HG03097 (cell line): ENCODE data around the gene TMEM259.

Source experiments
- ATAC-seq: cut with Tn5 transposase; IDR thresholded peaks from one replicate; pipeline ENCODE4 v1.9.1; 2021; ENCODE audit not compliant: unreplicated experiment, low FRiP score

Gene TMEM259

GRCh38 chr19:964761-965694, 55.9 kb downstream of the TMEM259 start:
- no peak for ATAC-seq

GRCh38 chr19:964116-964520, 56.8 kb downstream of the TMEM259 start:
- ATAC-seq, result no peak

DNA sequence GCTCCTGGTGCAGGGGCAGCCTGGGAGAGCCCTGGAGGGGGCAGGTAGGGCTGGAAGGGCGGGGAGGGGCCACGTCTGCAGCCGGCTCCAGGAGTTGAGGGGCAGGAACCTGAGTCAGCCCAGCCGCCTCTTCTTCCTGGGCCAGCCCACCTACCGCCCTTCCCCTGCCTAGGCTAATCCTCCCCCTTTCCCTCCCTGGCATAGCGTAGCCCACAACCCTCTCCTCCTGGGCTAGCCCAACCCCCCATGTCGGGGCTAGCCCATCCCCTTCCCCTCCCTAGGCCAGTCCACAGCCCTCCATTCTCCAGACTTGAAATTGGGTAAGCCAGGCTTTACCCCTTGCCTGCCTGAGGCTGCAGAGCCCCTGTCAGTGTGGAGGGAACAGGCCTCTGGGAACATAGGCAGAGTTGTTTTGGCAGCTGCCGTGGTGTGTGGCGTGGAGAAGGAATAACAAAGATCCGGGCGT, 57.4 kb downstream of the TMEM259 start:
- ATAC-seq, result no peak

DNA sequence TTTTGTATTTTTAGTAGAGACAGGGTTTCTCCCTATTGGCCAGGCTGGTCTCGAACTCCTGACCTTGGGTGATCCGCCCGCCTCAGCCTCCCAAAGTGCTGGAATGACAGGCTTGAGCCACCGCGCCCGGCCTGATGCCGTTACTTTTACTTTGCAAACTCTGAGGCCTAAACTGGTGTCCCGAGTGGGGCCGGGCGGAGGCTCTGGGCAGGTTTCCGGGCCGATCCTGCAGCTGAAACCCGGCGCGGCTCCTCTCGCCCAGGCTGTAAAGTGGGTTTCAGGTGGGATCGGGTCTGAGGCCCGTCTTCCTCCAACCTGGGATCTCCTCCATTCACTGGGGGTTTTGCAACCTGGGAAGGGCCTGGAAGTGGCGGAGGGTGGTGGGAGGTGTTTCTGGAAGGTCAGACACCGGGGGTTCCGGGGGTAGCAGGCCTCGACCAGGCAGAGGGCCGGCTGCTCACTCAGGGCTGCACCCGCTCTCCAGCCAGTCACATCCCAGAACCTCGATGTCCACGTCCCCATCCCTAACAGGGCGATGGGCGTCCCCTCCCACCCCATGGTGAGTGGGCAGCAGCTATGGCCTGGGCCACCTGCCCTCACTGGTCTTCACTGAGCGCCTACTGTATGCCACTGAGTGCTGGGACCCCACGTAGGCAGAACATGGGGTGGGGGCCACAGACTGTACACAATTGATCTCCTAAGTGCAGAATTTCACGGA, 58.1 kb downstream of the TMEM259 start:
- ATAC-seq, result no peak

GRCh38 chr19:961866-962620, 58.9 kb downstream of the TMEM259 start:
- ATAC-seq, result no peak

- no peak for ATAC-seq
These were observed 60.4 kb downstream of the TMEM259 start for GRCh38 chr19:960601-960938.

GRCh38 chr19:960020-960419, 60.9 kb downstream of the TMEM259 start:
- no peak for ATAC-seq
